SK-N-SH treated with all-trans-retinoic acid at 6 μM for 48 hours (cell line): ENCODE results near the gene ASB2.

ENCODE experiments used
- ATAC-seq: fragments of 200-7000 bp; cut with Tn5 transposase; 3 replicates; pipeline ENCODE4 v1.9.1; 2020; ENCODE audit warnings: mild to moderate bottlenecking, moderate library complexity
- BACH2 ChIP-seq: fragments of 250-450 bp; sonication (Bioruptor Pico); IDR thresholded peaks from 2 replicates; pipeline ENCODE4 v1.9.0; 2021; ENCODE audit warnings: mild to moderate bottlenecking, borderline replicate concordance
- CREB5 ChIP-seq: fragments of 250-450 bp; sonication (Bioruptor Pico); IDR thresholded peaks from 2 replicates; pipeline ENCODE4 v1.5.1; 2020; ENCODE audit warnings: low read depth, mild to moderate bottlenecking, moderate library complexity
- ESRRG ChIP-seq: fragments of 250-450 bp; sonication (Bioruptor Pico); IDR thresholded peaks from 2 replicates; pipeline ENCODE4 v1.6.1; 2021; ENCODE audit warnings: mild to moderate bottlenecking
- GLIS3 ChIP-seq: fragments of 250-450 bp; sonication (Bioruptor Pico); IDR thresholded peaks from 2 replicates; pipeline ENCODE4 v1.5.0; 2020; ENCODE audit warnings: mild to moderate bottlenecking, moderate library complexity
- ISL1 ChIP-seq: fragments of 250-450 bp; sonication (Bioruptor Pico); IDR thresholded peaks from 2 replicates; pipeline ENCODE4 v2.1.2; 2022; ENCODE audit warnings: mild to moderate bottlenecking, moderate library complexity
- PPARA ChIP-seq: fragments of 250-450 bp; sonication (Bioruptor Pico); IDR thresholded peaks from 2 replicates; pipeline ENCODE4 v1.5.0; 2020; ENCODE audit warnings: mild to moderate bottlenecking, borderline replicate concordance
- RARB ChIP-seq: fragments of 250-450 bp; sonication (Bioruptor Pico); IDR thresholded peaks from 2 replicates; pipeline ENCODE4 v1.8.0; 2021; ENCODE audit warnings: mild to moderate bottlenecking, moderate library complexity
- SNAI2 ChIP-seq: fragments of 250-450 bp; sonication (Bioruptor Pico); IDR thresholded peaks from 2 replicates; pipeline ENCODE4 v1.5.0; 2020; ENCODE audit warnings: mild to moderate bottlenecking, moderate library complexity
- TCF4 ChIP-seq: fragments of 250-450 bp; sonication (Bioruptor Pico); IDR thresholded peaks from 2 replicates; pipeline ENCODE4 v1.8.0; 2021; ENCODE audit warnings: mild to moderate bottlenecking, moderate library complexity, borderline replicate concordance
- TOX ChIP-seq: fragments of 250-450 bp; sonication (Bioruptor Pico); IDR thresholded peaks from 2 replicates; pipeline ENCODE4 v1.8.0; 2021; ENCODE audit warnings: mild to moderate bottlenecking, moderate library complexity, borderline replicate concordance
- ZC3H10 ChIP-seq: fragments of 250-450 bp; sonication (Bioruptor Pico); IDR thresholded peaks from 2 replicates; pipeline ENCODE4 v1.5.1; 2021; ENCODE audit warnings: mild to moderate bottlenecking, moderate library complexity
- ZFP3 ChIP-seq: fragments of 250-450 bp; sonication (Bioruptor Pico); IDR thresholded peaks from 2 replicates; pipeline ENCODE4 v1.5.0; 2020; ENCODE audit warnings: mild to moderate bottlenecking, moderate library complexity
- ZFP30 ChIP-seq: fragments of 450-650 bp; formaldehyde crosslinking; IDR thresholded peaks from 2 replicates; pipeline ENCODE4 v1.5.0; 2022; ENCODE audit warnings: mild to moderate bottlenecking, moderate library complexity
- ZNF565 ChIP-seq: fragments of 450-650 bp; formaldehyde crosslinking; conservative IDR thresholded peaks from 2 replicates; pipeline ENCODE4 v1.5.0; 2020; ENCODE audit warnings: low read depth, mild to moderate bottlenecking, moderate library complexity
- ZNF70 ChIP-seq: fragments of 450-650 bp; formaldehyde crosslinking; IDR thresholded peaks from 2 replicates; pipeline ENCODE4 v1.5.0; 2020; ENCODE audit warnings: mild to moderate bottlenecking, moderate library complexity
- ZNF8 ChIP-seq: fragments of 450-650 bp; formaldehyde crosslinking; IDR thresholded peaks from 2 replicates; pipeline ENCODE4 v1.5.0; 2020; ENCODE audit warnings: mild to moderate bottlenecking, moderate library complexity
- TF ChIP-seq, protein P1 (sequence below): fragments of 250-450 bp; sonication (Bioruptor Pico); IDR thresholded peaks from 2 replicates; pipeline ENCODE4 v1.5.0; 2020; ENCODE audit warnings: mild to moderate bottlenecking, moderate library complexity
- TF ChIP-seq, protein P2 (sequence below): fragments of 250-450 bp; sonication (Bioruptor Pico); IDR thresholded peaks from 2 replicates; pipeline ENCODE4 v1.8.0; 2020; ENCODE audit warnings: mild to moderate bottlenecking, moderate library complexity, borderline replicate concordance
- TF ChIP-seq, protein P3 (sequence below): fragments of 250-450 bp; sonication (Bioruptor Pico); IDR thresholded peaks from 2 replicates; pipeline ENCODE4 v1.8.0; 2021; ENCODE audit warnings: low read depth, mild to moderate bottlenecking, moderate library complexity, borderline replicate concordance
- TF ChIP-seq, protein P4 (sequence below): fragments of 250-450 bp; sonication (Bioruptor Pico); IDR thresholded peaks from 2 replicates; pipeline ENCODE4 v1.5.1; 2021; ENCODE audit warnings: mild to moderate bottlenecking, moderate library complexity

Gene ASB2

DNA sequence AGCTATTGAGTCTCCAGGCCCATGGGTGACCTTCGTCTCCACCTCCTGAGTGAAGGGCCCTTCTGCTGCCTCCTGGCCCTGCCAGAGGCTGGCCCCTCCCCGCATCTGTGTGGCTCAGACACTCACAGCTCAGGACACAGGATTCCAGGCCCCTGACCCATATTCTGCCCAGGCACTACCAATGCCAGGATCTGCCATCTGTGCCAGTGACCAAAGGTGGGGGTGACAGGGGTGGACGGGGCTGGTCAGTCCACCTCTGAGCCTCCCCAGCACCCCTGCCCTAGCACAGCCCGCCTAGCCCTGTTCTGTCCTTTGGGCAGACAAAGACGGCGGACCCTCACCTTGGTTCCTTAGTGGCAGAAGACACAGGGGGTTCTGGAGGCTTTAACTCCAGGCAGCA is 2.8 kb downstream of the ASB2 start:
- TF ChIP-seq ZFP30 (no peak), TOX (CRISPR knock-in tag) (no peak), CREB5 (no peak)
- TF ChIP-seq, protein P1, sequence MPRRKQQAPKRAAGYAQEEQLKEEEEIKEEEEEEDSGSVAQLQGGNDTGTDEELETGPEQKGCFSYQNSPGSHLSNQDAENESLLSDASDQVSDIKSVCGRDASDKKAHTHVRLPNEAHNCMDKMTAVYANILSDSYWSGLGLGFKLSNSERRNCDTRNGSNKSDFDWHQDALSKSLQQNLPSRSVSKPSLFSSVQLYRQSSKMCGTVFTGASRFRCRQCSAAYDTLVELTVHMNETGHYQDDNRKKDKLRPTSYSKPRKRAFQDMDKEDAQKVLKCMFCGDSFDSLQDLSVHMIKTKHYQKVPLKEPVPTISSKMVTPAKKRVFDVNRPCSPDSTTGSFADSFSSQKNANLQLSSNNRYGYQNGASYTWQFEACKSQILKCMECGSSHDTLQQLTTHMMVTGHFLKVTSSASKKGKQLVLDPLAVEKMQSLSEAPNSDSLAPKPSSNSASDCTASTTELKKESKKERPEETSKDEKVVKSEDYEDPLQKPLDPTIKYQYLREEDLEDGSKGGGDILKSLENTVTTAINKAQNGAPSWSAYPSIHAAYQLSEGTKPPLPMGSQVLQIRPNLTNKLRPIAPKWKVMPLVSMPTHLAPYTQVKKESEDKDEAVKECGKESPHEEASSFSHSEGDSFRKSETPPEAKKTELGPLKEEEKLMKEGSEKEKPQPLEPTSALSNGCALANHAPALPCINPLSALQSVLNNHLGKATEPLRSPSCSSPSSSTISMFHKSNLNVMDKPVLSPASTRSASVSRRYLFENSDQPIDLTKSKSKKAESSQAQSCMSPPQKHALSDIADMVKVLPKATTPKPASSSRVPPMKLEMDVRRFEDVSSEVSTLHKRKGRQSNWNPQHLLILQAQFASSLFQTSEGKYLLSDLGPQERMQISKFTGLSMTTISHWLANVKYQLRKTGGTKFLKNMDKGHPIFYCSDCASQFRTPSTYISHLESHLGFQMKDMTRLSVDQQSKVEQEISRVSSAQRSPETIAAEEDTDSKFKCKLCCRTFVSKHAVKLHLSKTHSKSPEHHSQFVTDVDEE (CRISPR knock-in tag): no peak
- ATAC-seq: no peak

DNA sequence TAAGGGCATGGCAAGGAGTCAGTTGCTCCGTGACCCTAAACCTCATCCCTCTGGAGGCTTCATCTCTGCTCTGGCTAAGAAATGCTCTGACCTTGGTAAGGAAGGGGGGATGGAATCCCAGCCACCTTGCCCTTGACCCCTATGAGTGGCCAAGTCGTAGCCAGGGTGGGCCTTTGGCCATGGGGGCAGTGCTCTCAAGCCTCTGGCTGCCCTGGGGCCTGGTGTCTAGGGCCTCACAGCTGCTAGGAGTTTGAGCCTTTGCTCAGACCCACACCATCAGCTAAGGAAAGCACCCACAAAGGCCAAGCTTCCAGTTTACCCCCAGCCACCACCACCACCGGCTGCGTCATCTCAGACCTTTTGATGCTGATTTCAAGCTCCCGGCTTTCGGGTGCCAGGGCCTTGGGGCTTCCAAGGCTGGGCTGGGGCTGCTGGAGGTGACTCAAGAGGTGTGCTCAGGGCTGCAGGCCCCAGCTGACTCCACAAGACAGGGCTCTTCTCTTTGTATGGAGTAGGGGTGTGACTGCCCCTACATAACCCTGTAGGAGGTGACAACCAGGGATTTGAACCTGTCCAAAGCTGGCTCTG is 3.7 kb downstream of the ASB2 start:
- ATAC-seq: no peak
- TF ChIP-seq ZNF70 (CRISPR knock-in tag): no peak
- no peak for TF ChIP-seq RARB
- no peak for TF ChIP-seq TCF4 (CRISPR knock-in tag)
- TF ChIP-seq, protein P2, sequence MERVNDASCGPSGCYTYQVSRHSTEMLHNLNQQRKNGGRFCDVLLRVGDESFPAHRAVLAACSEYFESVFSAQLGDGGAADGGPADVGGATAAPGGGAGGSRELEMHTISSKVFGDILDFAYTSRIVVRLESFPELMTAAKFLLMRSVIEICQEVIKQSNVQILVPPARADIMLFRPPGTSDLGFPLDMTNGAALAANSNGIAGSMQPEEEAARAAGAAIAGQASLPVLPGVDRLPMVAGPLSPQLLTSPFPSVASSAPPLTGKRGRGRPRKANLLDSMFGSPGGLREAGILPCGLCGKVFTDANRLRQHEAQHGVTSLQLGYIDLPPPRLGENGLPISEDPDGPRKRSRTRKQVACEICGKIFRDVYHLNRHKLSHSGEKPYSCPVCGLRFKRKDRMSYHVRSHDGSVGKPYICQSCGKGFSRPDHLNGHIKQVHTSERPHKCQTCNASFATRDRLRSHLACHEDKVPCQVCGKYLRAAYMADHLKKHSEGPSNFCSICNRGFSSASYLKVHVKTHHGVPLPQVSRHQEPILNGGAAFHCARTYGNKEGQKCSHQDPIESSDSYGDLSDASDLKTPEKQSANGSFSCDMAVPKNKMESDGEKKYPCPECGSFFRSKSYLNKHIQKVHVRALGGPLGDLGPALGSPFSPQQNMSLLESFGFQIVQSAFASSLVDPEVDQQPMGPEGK (CRISPR knock-in tag): no peak
- TF ChIP-seq ISL1 (CRISPR knock-in tag): no peak
- TF ChIP-seq ZFP3 (CRISPR knock-in tag): no peak
- TF ChIP-seq, protein P3, sequence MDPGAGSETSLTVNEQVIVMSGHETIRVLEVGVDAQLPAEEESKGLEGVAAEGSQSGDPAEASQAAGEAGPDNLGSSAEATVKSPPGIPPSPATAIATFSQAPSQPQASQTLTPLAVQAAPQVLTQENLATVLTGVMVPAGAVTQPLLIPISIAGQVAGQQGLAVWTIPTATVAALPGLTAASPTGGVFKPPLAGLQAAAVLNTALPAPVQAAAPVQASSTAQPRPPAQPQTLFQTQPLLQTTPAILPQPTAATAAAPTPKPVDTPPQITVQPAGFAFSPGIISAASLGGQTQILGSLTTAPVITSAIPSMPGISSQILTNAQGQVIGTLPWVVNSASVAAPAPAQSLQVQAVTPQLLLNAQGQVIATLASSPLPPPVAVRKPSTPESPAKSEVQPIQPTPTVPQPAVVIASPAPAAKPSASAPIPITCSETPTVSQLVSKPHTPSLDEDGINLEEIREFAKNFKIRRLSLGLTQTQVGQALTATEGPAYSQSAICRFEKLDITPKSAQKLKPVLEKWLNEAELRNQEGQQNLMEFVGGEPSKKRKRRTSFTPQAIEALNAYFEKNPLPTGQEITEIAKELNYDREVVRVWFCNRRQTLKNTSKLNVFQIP: no peak
- no peak for TF ChIP-seq BACH2 (CRISPR knock-in tag)
- TF ChIP-seq, protein P1 (CRISPR knock-in tag): no peak
- TF ChIP-seq ESRRG (CRISPR knock-in tag): no peak
- no peak for TF ChIP-seq ZNF565
- no peak for TF ChIP-seq SNAI2 (CRISPR knock-in tag)
- TF ChIP-seq CREB5: no peak
- TF ChIP-seq ZC3H10 (CRISPR knock-in tag): no peak
- TF ChIP-seq ZNF8: no peak
- TF ChIP-seq, protein P4, sequence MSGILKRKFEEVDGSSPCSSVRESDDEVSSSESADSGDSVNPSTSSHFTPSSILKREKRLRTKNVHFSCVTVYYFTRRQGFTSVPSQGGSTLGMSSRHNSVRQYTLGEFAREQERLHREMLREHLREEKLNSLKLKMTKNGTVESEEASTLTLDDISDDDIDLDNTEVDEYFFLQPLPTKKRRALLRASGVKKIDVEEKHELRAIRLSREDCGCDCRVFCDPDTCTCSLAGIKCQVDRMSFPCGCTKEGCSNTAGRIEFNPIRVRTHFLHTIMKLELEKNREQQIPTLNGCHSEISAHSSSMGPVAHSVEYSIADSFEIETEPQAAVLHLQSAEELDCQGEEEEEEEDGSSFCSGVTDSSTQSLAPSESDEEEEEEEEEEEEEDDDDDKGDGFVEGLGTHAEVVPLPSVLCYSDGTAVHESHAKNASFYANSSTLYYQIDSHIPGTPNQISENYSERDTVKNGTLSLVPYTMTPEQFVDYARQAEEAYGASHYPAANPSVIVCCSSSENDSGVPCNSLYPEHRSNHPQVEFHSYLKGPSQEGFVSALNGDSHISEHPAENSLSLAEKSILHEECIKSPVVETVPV (CRISPR knock-in tag): no peak
- no peak for TF ChIP-seq TOX (CRISPR knock-in tag)
- no peak for TF ChIP-seq GLIS3 (CRISPR knock-in tag)
- TF ChIP-seq PPARA (CRISPR knock-in tag): no peak
